ACHN (cell line): Measurements from ENCODE around the gene NPPA.
"Not testable (repeated sequence)": the region's sequence is repeated elsewhere in the genome, so short reads cannot be mapped to it uniquely, and the experiment has no call there.

Experiments
- DNase-seq: peaks from one replicate; pipeline ENCODE4 v3.0.0-alpha.2; 2015
- in situ Hi-C: cut with HindIII; loops from 2 replicates; pipeline ENCODE4 v1.10.0; 2017; ENCODE audit warnings: low sequenced_read_pairs, low pct_ligation_motif_present, low pct_unique_long_range_greater_than_20kb

NPPA gene

DNA sequence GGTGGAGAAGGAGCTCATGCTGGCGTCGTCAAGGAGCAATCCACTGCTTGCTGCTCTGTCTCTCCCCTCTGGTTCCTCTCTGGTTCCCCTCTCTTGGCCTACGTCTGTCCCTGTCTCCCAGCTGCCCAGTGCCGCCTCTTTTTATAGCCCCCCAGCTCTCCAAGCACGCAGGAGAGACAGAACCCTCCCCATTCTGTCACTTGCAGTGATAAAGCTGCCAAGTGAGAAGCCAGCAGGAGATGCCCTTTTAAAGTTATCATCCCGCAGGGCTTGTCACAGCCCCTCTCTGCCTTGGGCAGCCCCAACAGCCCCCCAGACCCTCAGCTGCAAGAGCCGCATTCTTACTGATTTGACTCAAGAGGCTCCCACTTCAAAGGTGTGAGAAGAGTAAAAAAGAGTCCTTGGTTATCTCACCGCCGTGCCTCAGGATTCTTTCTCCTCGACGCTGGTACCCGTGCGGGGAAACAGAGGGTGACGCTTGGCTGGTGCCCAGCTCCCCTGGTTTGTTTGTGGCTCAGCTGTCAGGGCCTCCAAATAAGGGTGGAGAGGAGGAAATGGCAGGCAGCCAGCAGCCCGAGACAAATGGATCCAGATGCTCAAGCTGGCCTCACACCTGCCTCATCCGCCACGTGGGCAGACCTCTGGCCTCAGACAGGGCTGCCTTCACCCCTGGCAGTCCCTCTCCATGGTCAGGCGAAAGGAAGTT lies at the start of gene NPPA:
NPPA (minus strand) TSS at position 117 of the 706 bp plus-strand sequence; CDS start at position 18, 99 bp downstream.
- in situ Hi-C loops = no loop called here
- DNase-seq = no peak

DNA sequence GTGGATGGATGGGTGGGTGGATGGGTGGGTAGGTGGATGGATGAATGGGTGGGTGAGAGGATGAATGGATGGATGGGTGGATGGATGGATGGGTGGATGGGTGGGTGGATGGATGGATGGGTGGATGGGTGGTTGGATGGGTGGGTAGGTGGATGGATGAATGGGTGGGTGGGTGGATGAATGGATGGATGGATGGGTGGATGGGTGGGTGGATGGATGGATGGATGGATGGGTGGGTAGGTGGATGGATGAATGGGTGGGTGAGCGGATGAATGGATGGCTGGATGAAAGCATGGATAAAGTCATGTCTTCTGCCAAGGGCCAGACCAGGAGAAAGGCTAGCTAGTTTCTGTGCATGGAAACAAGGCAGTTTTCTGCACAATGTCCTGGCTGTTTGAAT lies 46.9 kb upstream of the NPPA start:
- DNase-seq, in situ Hi-C loops: not testable (repeated sequence)

DNA sequence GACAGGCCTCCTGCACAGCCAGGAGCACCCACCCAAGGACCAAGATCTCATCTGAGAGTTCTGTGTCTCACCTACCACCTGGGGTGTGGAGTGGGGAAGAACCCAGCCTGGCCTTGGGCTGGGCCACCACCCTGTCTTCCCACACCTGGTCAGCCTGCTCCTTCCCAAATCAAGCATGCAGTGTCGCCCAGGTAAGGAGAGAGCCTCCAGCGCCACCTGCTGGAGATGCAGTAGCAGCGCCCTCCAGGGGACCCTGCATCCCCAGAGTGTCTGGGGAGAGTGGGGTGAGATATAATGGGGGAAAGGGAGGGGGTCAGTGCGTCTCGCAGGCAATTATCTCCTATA lies 46.3 kb upstream of the NPPA start:
- in situ Hi-C loops = no loop called here
- peak; percentile 44 for DNase-seq

DNA sequence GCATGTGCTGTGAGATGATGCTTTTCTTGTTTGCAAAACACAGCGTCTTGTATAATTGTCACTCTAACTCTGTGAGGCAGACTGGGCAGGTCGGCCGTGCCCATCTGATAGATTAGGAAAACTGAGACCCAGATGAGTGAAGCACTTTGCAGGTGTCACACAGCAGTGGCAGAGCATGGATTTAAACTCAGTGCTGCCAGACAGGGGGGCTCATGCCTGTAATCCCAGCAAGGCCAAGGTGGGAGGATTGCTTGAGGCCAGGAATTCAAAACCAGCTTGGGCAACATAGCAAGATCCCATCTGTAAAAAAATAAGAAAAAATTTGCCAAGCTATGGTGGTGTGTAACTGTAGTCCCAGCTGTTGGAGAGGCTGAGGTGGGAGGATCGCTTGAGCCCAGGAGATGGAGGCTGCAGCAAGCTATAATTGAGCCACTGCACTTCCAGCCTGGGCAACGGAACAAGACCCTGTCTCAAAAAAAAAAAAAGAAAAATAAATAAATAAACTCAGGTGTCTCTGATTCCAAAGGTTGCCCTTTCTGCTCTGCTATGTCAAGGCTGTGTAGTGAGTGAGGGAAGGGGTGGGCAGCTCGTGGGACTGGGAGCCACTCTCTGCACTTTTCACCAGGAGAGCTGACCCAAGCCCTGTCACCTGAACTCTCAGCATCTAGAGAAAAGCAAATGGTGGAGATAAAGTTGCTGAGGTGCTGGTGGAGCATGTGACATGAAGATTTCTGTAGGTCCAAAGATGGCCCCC lies 44.0 kb upstream of the NPPA start:
- DNase-seq = no peak
- in situ Hi-C loops = no loop called here

DNA sequence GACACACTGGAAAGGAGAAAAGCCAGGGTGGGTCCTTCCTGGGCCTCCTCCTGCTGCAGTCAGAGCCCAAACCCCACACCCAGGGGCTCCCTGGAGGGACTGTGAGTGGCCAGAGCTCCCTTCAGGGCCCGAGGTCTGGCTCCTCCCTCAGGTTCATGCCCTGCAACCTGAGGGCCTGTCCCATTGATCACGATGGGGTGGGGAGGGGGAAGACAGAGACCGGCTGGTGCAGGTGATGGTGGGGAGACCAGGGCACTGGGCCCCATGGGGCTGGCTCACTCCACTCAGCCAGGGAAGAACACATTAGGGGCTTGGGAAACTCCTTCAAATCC lies 41.3 kb upstream of the NPPA start:
- in situ Hi-C loops = no loop called here
- DNase-seq = no peak

DNA sequence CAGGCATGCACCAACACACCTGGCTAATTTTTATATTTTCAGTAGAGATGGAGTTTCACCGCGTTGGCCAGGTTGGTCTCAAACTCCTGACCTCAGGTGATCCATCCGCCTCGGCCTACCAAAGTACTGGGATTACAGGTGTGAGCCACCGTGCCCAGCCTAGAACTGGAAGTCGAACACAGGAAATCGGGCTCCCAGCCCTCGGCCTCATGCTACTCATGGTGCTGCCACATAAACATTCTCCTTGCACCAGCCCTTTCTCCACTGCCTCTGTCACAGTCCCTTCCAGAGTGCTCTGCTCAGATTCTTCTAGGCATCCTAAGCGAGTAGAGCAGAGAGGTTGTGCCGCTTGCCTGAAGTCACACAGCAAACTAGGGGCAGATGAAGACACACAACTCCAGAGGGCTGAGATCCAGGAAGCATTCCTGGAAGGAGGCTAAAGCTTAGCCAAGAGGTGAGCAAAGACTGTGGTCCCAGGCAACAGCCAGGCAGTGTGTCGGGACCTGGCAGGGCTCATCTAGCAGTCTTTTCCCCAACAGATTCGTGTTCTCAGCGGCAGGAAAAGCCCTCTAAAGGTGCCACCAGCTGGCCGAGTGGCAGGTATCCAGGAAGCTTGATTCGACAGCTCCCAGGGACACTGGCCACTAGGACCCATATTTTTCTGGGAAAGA lies 40.8 kb upstream of the NPPA start:
- in situ Hi-C loops = no loop called here
- DNase-seq = no peak

DNA sequence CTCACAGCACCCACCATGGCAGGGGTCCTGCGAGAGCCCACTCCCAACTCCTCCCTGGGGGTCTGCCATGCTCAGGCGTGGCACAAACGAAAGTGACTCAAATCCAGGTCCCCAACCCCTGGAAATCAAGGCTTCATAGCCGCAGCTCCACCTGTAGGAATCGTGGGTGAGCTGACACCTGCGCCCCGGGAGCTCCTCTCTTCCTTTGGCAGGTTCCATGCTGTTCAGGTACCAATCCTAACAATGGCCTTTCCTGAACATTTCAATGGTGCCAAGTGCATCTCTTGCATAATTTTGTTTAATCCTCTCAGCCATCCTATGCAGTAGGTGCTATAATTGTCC lies 40.1 kb upstream of the NPPA start:
- in situ Hi-C loops = no loop called here
- no peak for DNase-seq

DNA sequence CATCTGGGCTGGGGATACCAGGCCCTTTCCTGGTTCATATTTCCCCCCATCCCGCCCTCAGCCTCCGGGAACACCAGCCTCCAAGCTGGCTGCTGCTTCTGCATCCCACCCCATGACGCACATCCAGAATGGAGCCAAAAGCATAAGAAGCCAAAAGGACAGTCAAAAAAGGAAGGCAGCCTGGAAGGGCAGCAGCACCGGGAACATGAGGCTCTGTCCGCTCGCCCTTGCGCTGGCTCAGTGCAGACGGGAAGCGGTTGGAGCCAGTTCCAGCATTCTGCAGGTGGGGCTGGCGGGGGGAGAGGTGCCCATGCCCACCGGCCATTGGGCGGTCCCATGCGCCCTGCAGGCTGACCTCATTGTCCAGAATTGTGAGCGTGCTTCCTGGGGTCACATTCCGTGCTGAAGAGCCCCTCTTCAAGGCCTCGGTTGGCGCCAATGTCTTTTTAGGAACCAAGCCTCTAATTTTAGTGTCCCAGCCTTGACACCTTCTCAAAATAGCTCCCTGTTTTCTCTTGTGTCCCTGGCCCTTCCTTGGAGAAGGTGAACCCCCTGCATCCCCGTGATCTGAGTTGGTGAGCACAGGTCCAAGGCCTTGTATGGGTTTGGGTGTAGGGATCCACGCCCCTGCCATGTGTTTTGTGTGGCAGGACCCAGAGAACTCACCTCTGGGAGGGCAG lies 39.5 kb upstream of the NPPA start:
- in situ Hi-C loops = no loop called here

DNA sequence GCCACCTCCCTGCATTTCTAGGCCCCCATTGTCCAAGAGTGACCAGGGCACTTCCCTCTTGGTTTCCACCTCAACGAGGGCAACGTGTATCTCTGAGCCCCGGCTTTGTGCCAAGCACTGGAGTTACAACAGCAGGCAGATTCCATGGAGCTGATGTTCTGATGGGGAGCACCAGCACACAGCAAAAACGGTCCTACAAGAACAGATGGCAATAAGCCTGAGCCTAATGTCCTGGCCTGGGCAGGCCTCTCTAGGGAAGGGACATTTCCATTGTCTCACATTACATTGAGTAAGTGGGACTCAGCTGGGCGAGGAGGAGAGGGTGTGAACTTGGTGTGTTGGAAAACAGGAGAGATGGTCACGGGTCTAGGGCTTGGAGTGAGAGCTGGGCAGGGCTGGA lies 38.3 kb upstream of the NPPA start:
- DNase-seq = no peak
- in situ Hi-C loops = no loop called here

More for the DNA sequence above, 39.5 kb upstream of the NPPA start:
- DNase-seq = no peak

DNA sequence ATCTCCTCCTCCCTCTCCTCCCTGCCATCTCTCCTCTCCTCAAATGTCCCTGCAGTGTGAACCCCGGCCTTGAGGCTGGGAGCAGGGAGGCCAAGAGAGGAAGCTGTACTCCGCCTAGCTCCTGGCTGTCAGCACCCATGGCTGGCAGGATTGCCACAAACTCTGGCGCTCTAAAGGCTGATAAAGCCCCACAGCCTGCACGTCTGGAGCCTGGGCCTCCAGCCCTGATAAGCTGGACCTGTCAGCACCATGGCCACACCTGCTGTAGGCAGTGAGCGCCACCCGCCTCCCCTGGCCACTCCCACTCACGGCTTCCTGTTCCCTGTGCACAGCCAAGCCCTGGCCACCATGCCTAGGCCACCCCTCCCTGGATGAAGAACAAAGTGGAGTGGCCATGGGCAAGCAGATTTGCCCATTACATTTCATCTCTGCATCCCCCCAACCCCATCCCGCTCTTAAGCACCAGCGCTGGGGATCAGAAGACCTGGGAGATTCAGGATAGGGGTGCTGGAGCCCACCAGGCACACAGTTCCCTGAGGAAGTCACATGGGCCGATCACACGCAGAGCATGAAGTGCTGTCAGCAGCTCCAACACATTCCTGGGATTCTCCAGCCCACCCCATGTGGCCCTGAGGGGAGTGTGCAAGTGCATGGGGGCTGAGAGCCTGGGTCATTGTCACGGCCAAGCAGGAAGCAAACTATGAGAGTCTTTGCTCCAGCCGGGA lies 35.4 kb upstream of the NPPA start:
- in situ Hi-C loops = no loop called here
- DNase-seq = no peak

DNA sequence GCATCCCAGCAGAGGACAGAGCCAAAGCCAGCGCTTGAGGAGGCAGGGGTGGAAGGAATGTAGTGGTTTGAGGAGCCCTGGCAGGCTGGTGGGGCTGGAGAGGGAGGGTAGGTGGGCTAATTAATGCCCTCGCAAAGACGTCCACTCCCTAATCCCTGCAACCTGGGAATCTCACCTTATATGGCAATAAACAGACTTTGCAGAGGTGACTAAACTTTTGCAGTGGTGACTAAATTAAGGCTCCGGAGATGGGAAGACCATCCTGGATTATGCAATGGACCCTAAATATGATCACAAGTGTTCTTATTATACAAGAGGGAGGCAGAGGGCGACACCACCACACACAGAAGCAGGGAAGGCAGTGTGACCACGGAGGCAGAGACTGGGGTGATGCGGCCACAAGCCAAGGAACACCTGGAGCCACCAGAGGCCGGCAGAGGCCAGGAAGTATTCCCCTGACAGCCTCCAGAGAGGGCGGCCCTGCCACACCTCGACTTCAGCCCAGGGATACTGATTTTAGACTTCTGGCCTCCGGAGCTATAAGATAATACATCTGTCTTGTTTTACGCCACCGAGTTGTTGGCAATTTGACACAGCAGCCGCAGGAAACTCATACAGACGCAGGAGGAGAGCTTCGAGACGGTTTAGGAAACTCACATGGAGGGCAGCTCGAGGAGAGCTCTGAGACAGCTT lies 34.3 kb upstream of the NPPA start:
- in situ Hi-C loops = no loop called here
- DNase-seq = no peak

DNA sequence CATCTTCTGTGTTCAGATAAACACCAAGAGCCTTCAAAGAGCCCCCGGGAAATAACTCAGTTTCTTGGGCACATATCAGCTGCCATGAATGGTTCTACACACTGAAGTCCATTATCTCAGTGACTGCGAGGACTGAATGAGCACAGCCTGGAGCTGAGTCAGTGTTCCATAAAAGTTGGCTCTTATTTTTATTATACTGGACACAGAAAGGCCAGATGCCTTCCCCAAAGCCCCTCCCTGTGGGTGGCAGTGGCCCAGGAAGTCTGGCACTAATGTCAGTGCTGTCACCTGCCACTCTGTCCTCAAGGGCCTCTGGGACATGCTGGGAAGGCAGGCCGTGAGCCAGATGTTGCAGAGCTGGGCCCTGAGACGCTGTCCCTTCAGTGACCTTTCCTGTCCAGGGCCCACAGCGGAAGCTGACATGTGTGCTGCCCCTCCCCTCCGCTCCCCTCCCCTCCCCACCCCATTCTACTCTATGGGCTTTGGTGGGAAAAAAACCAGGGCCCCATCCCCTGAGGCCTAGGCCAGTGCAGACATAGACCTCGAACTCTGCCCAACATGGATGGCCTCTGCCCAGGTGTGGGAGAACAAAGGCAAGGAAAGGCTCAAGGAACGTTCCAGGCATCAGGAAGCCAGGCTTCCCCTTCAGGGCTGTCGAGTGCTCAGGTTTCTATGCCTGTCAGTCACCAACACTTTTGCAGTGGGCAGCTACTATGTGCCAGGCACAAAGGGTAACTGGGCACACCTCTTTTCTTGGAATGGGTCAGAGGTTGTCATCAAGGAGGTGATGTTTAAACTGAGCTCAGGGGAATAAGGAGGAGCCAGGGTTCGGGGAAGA lies 33.5 kb upstream of the NPPA start:
- no peak for DNase-seq
- in situ Hi-C loops = no loop called here

DNA sequence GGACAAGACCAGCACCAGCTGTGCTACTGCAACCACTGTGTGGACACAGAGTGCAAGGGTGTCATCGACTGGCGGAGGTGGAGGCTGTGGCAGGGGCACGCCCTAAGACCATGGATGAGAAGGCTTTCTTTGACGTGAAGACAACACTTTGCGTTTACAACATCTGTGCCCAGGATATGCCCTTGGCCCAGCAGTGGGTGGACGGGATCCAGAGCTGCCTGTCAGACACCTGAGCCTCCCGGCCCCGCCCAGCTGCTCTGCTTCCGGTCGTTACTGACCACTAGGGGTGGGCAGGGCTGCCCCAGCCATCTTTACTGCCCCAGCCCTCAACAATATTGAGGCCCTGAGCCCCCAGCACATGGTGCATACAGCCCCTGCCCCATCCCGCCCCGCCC lies 32.6 kb upstream of the NPPA start:
- in situ Hi-C loops = no loop called here
- DNase-seq = no peak

DNA sequence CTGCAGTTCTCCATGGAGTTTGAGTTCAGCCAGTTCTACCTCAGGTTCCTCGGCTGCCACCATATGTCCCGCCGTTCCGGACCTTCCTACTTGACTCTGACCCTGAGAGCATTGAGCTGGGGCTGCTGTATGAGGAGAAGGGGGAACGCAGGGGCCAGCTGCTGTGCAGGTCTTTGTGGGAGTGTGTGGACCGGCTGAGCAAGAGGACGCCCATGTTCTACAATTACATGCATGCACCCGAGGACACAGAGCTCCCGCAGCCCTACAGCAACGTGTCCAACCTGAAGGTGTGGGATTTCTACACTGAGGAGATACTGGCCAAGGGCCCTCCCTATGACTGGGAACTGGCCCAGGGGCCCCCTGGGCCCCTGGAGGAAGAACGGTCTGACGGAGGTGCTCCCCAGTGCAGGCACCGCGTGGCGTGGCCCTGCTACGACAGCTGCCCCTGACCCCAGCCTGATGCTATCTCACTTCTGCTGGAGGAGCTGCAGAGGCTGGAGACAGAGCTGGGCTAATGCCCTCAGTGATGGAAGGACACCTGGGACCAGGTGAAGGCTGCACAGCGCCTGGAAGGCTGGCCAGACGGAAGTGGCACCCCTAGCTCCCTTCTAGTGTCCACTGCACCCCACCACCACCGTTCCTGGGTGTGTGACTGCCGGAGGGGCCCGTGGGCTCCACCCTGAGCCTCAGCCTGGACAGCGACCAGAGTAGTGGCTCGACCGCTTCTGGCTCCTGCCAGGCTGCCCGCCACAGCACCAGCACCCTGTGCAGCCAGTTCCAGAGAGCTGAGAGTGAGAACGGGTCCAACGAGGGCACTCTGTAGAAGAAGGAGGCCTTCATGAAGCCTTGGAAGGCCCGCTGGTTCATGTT lies 32.0 kb upstream of the NPPA start:
- no peak for DNase-seq
- in situ Hi-C loops = no loop called here

DNA sequence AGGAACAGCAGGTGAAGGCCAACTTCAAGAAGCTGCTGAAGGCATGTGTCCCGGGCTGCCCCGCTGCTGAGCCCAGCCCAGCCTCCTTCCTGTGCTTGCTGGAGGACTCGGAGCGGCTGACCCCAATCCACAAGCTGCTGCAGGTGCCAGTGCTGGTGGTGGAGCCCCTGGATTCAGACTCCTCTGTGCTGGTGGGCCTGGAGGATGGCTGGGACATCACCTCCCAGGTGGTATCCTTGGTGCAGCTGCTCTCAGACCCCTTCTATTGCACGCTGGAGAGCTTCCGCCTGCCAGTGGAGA lies 31.3 kb upstream of the NPPA start:
- in situ Hi-C loops = no loop called here
- no peak for DNase-seq

DNA sequence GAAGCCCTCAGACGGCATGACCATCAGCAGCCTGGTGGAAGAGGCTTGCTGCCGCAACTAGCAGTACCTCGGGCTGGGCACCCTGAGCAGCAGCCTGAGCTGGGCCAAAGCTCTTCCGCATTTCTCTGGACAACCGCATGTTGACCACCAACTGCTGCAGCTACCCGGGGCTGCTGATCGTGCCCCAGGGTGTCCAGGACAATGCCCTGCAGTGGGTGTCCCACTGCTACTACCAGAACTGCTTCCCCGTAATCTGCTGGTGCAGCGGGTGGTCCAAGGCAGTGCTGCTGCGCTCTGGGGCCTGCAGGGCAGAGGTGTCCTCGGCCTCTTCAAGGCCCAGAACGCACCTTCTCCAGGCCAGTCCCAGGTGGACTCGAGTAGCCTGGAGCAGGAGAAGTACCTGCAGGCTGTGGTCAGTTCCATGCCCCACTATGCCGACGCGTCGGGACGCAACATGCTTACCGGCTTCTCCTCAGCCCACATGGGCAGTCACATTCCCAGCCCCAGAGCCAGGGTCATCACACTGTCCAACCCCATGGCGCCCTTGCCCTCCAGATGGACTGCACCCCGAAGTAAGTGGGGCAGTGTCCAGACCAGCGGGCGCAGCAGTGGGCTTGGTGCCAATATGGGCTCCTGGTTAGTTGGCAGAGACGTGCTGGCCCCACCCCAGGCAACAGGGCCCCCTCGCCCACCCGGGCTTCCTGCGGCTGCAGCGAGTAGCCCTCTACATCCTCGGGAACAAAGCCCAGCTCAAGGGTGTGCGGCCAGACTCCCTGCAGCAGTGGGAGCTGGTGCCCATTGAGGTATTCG lies 30.7 kb upstream of the NPPA start:
- in situ Hi-C loops = no loop called here
- DNase-seq = no peak
